ENCODE data around the gene SIKE1.

- TF ChIP-seq CTCF (IDR thresholded peaks at IDR 0.05) (no peak), EZH2 (IDR thresholded peaks at IDR 0.05) (no peak)
Measured at GRCh38 chr1:114771992-114772391, 8.5 kb downstream of the SIKE1 start.

All from neural progenitor cell (in vitro differentiated cells).